OCI-LY1 (cell line): ENCODE measurements around the gene TDRD6.

Experiments used
- CTCF ChIP-seq: fragments of 200-600 bp; sonication (generic), shearing (Covaris generic); IDR thresholded peaks from 2 replicates; pipeline ENCODE4 v1.5.1; 2017; ENCODE audit warnings: mild to moderate bottlenecking, antibody characterized with exemption, low read length, moderate library complexity, mixed read lengths
- EZH2 ChIP-seq: fragments of 200-600 bp; sonication (generic), shearing (Covaris generic); IDR thresholded peaks from 2 replicates; pipeline ENCODE4 v1.8.0; 2017; ENCODE audit warnings: borderline replicate concordance, mixed run types, mild to moderate bottlenecking, antibody characterized with exemption, low read length, moderate library complexity, mixed read lengths

GRCh38 chr6:46741482-46741881 lies 53.8 kb downstream of the TDRD6 start:
- TF ChIP-seq CTCF (no peak), EZH2 (no peak)
